HG03045 (cell line): Measurements from ENCODE around the gene BRICD5.

Experiments used
- ATAC-seq: cut with Tn5 transposase; IDR thresholded peaks from one replicate; pipeline ENCODE4 v1.9.1; 2021; ENCODE audit warnings: mild to moderate bottlenecking, moderate library complexity; ENCODE audit not compliant: unreplicated experiment

The BRICD5 gene

GRCh38 chr16:2237493-2238149 is 27.0 kb upstream of the BRICD5 start:
- ATAC-seq, result no peak

- ATAC-seq, result no peak
Measured at GRCh38 chr16:2237102-2237482, 26.4 kb upstream of the BRICD5 start.

DNA sequence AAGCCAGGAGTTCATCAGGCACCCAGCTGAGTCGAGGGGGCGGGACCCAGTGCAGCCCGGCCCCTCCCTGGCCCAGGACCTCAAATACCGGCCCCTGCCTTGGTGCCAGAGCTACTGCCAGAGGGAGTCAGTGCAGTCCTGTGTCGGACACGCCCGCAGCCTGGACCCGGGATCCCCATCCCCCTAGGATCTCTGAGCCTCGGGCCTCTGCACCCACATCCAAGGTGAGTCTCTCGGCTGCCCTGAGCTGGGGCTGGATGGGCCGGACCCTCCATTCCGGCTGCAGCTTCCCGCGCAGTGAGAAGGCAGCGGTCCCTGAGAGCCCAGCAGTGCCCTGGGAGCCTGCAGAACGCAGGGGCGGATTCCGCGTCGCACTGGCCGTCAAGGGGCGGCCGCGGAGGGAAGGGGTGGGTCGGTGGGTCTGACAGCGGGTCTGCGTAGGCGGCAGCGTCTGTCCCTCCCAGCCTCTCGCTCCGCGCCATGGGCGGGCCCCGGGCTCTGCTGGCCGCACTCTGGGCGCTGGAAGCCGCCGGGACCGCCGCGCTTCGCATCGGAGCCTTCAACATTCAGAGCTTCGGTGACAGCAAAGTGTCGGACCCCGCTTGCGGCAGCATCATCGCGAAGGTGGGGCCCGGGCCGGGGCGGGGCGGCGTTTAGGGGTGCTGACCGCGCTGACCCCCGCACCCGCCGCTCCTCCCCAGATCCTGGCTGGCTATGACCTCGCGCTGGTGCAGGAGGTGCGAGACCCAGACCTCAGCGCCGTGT is 25.9 kb upstream of the BRICD5 start, which contains the start of gene DNASE1L2:
TSS of gene DNASE1L2 (plus strand) at position 108 of the 765 bp plus-strand sequence. CDS start at position 481, 373 bp downstream.
- no peak for ATAC-seq

GRCh38 chr16:2235695-2236336 is 25.2 kb upstream of the BRICD5 start:
- ATAC-seq, result no peak

- no peak for ATAC-seq
Measured at GRCh38 chr16:2235234-2235651, 24.6 kb upstream of the BRICD5 start.

DNA sequence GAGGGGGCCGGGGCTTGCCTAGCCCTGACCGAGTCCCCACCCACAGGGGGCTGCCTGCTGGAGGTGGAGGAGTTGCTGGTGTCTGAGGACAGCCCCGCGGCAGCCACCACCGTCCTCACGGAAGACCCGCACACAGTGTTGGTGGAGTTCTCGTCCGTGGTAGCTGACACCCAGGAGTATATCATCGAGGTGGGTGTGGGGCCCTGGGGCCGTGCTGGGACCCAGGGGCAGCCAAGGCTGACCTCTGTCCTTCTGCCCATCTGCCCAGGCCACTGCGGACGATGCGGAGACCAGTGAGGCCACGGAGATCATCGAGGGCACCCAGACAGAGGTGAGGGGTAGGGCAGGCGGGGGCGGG is 24.1 kb upstream of the BRICD5 start:
- no peak for ATAC-seq

GRCh38 chr16:2233872-2234812 is 23.5 kb upstream of the BRICD5 start:
- ATAC-seq, result no peak

DNA sequence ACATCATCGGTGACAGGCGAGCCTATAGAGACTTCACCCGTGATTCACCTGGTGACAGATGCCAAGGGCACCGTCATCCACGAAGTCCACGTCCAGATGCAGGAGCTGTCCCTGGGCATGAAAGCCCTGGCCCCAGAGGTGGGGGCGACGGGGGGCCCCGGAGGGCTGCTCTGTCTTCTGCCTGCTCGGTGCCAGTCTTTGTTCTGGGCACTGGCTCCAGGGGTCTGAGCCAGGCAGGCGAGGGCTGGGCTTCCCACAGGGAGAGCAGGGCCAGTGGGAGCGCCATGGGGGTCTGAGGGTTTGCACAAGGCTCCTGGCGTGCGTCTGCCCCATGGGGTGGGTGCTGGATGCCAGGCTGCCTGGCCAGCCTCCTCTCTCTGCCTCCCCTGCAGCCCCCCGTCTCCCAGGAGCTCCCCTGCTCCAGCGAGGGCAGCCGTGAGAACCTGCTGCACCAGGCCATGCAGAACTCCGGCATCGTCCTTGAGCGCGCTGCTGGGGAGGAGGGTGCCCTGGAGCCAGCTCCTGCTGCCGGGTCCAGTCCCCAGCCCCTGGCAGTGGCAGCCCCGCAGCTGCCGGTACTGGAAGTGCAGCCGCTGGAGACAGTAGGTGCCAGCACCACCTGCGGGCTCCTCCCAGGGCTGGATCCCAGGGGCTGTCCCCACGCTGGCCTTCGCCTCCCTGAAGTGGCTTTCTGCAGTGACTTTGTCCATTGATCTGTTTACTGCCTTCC is 22.5 kb upstream of the BRICD5 start:
- ATAC-seq, result no peak

- no peak for ATAC-seq
Measured at GRCh38 chr16:2232094-2232990, 21.7 kb upstream of the BRICD5 start.

GRCh38 chr16:2231016-2231931 is 20.6 kb upstream of the BRICD5 start:
- ATAC-seq, result no peak

- no peak for ATAC-seq
Measured at GRCh38 chr16:2230376-2230775, 19.7 kb upstream of the BRICD5 start.

- ATAC-seq, result no peak
Measured at GRCh38 chr16:2229632-2230250, 19.1 kb upstream of the BRICD5 start.

GRCh38 chr16:2229091-2229490 is 18.4 kb upstream of the BRICD5 start:
- ATAC-seq, result no peak

- ATAC-seq, result no peak
Measured at GRCh38 chr16:2228161-2228824, 17.6 kb upstream of the BRICD5 start.

DNA sequence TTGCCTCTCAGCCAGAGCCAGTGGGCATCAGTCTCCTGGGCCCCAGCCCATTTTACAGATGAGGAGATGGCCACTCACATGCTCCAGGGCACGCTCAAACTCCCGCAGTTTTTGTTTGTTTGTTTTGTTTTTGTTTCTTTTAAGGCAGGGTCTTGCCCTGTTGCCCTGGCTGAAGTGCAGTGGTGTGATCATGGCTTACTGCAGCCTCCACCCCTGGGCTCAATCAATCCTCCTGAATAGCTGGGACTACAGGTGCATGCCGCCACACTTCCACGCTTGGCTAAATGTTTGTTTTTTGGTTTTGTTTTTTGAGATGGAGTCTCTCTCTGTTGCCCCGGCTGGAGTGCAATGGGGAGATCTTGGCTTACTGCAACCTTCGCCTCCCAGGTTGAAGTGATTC is 16.3 kb upstream of the BRICD5 start:
- no peak for ATAC-seq

DNA sequence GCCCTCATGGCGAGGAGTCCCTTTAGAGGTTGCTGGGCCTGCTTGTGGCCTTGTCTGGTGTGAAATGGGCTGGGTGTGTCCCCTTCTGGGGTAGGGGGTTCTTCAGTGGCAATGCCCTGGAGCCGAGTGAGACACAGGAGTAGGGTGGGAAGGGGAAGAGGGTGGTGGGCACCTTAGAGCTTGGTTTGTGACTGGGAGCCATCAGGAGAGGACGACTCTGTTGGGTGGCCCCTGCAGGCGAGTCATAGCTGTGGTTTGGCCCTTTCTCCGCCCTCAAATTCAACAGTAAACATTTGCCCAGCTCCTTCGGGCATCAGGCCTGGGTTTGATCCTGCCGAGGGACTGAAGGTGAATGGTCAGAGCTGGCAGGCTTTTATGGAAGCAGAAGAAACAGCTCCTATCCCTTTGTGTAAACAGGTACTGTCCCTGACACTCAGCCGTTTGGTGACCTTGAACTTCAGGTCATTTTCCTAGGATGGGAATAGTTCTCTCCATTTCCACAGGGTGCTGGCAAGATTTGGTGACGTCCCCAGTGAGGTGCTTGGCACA is 15.7 kb upstream of the BRICD5 start:
- ATAC-seq, result no peak

- ATAC-seq, result peak; percentile 14
Measured at GRCh38 chr16:2223942-2224486, 13.4 kb upstream of the BRICD5 start.
